SK-N-MC (cell line): ENCODE data around the gene ARSI.

Experiments used
- DNase-seq: peaks from one replicate; pipeline ENCODE4 v3.0.0-alpha.2; 2011; ENCODE audit warnings: low read depth, low spot score
- H3K27ac ChIP-seq: fragments of 200-600 bp; sonication (generic); 2 replicates; pipeline ENCODE4 v1.5.1; 2016; ENCODE audit warnings: mixed run types
- H3K36me3 ChIP-seq: fragments of 200-600 bp; sonication (generic); 2 replicates; pipeline ENCODE4 v1.6.1; 2017; ENCODE audit warnings: antibody characterized with exemption, low read length, mixed read lengths; ENCODE audit not compliant: insufficient read depth
- H3K4me3 ChIP-seq: fragments of 200-600 bp; sonication (generic); 2 replicates; pipeline ENCODE4 v1.5.1; 2016
- H3K9ac ChIP-seq: fragments of 200-600 bp; sonication (generic); 2 replicates; pipeline ENCODE4 v1.8.0; 2017; ENCODE audit warnings: mixed run types, mixed read lengths; ENCODE audit not compliant: insufficient read length
- H3K9me3 ChIP-seq: fragments of 200-600 bp; sonication (generic); 2 replicates; pipeline ENCODE4 v1.6.1; 2017; ENCODE audit warnings: low read depth, mild to moderate bottlenecking, antibody characterized with exemption, low read length, moderate library complexity, mixed read lengths
- EZH2 ChIP-seq: fragments of 200-600 bp; sonication (generic); IDR thresholded peaks from one replicate; pipeline ENCODE4 v1.6.1; 2017; ENCODE audit warnings: antibody characterized with exemption
- FOXP2 ChIP-seq: optimal IDR thresholded peaks from 2 replicates; pipeline ENCODE3; 2011; ENCODE audit warnings: mild to moderate bottlenecking, moderate library complexity; ENCODE audit not compliant: insufficient read depth; ENCODE audit errors: extremely low read length, control extremely low read depth
- POLR2AphosphoS5 ChIP-seq: IDR thresholded peaks from 2 replicates; pipeline ENCODE4 v1.6.1; 2012; ENCODE audit warnings: mild to moderate bottlenecking, low read depth, low read length, borderline replicate concordance

ARSI gene

GRCh38 chr5:150295172-150295634 is 7.5 kb downstream of the ARSI start:
- Histone ChIP-seq H3K4me3 (peak overlapping the region; percentile 38; the same call in 1 of the 2 replicates), H3K36me3 (no peaks in the 10 kb centered on the region), H3K9ac (peak overlapping the region; percentile 26), H3K27ac (no peak overlapping the region), H3K9me3 (no peaks in the 10 kb centered on the region)
- TF ChIP-seq EZH2 (no peak), POLR2AphosphoS5 (no peak), FOXP2 (no peak)
- DNase-seq, result no peak

- no peaks in the 10 kb centered on the region for H3K9me3 ChIP-seq
- TF ChIP-seq POLR2AphosphoS5 (no peak), EZH2 (no peak), FOXP2 (no peak)
- no peak overlapping the region for H3K27ac ChIP-seq
- peak overlapping the region; percentile 26 for H3K9ac ChIP-seq
- DNase-seq, result no peak
- no peaks in the 10 kb centered on the region for H3K36me3 ChIP-seq
- H3K4me3 ChIP-seq, result peak overlapping the region; percentile 38; the same call in 1 of the 2 replicates
These were observed 8.1 kb downstream of the ARSI start for GRCh38 chr5:150294551-150295071.

GRCh38 chr5:150293091-150293941 is 9.4 kb downstream of the ARSI start:
- H3K9me3 ChIP-seq, result no peaks in the 10 kb centered on the region
- DNase-seq, result no peak
- H3K4me3 ChIP-seq, result no peak overlapping the region
- H3K9ac ChIP-seq, result no peak overlapping the region
- H3K36me3 ChIP-seq, result no peaks in the 10 kb centered on the region
- no peak overlapping the region for H3K27ac ChIP-seq
- TF ChIP-seq EZH2 (no peak), POLR2AphosphoS5 (no peak), FOXP2 (no peak)

- Histone ChIP-seq H3K9me3 (no peaks in the 10 kb centered on the region), H3K4me3 (no peak overlapping the region), H3K9ac (no peak overlapping the region), H3K27ac (no peak overlapping the region), H3K36me3 (no peaks in the 10 kb centered on the region)
- TF ChIP-seq FOXP2, result no peak
- no peak for TF ChIP-seq POLR2AphosphoS5
- no peak for TF ChIP-seq EZH2
- DNase-seq, result no peak
These were observed 11.0 kb downstream of the ARSI start for GRCh38 chr5:150291388-150292385.

- Histone ChIP-seq H3K9ac (no peak within 1 kb of the TSS), H3K4me3 (no peak within 1 kb of the TSS), H3K27ac (no peak within 1 kb of the TSS), H3K36me3 (no peaks in the 10 kb centered on the region), H3K9me3 (no peaks in the 10 kb centered on the region)
- no peak for DNase-seq
- TF ChIP-seq EZH2, result no peak
- no peak for TF ChIP-seq FOXP2
- TF ChIP-seq POLR2AphosphoS5, result no peak
These were observed 12.9 kb downstream of the ARSI start, which contains the start of gene CAMK2A for GRCh38 chr5:150289551-150290390. TSS of gene CAMK2A (minus strand) at chr5:150289773. CDS start at chr5:150289625, 148 bp downstream.

- H3K36me3 ChIP-seq, result no peaks in the 10 kb centered on the region
- no peak overlapping the region for H3K27ac ChIP-seq
- no peak overlapping the region for H3K9ac ChIP-seq
- DNase-seq, result no peak
- no peak overlapping the region for H3K4me3 ChIP-seq
- TF ChIP-seq POLR2AphosphoS5 (no peak), EZH2 (no peak), FOXP2 (no peak)
- H3K9me3 ChIP-seq, result no peaks in the 10 kb centered on the region
These were observed 13.9 kb downstream of the ARSI start for GRCh38 chr5:150288791-150289190.

- no peak for DNase-seq
- H3K9me3 ChIP-seq, result no peaks in the 10 kb centered on the region
- TF ChIP-seq POLR2AphosphoS5 (no peak), FOXP2 (no peak), EZH2 (no peak)
These were observed 14.3 kb downstream of the ARSI start for GRCh38 chr5:150288361-150288760.

More at GRCh38 chr5:150288361-150288760, 14.3 kb downstream of the ARSI start:
- no peak overlapping the region for H3K9ac ChIP-seq
- no peak overlapping the region for H3K27ac ChIP-seq
- no peaks in the 10 kb centered on the region for H3K36me3 ChIP-seq
- H3K4me3 ChIP-seq, result no peak overlapping the region
